SK-N-SH treated with all-trans-retinoic acid at 6 μM for 48 hours (cell line): Measurements from ENCODE around the gene IGFBP7.

Experiments
- ATAC-seq: fragments of 200-7000 bp; cut with Tn5 transposase; 3 replicates; pipeline ENCODE4 v1.9.1; 2020; ENCODE audit warnings: mild to moderate bottlenecking, moderate library complexity
- ARNTL ChIP-seq: fragments of 450-650 bp; formaldehyde crosslinking; IDR thresholded peaks from 2 replicates; pipeline ENCODE4 v1.5.0; 2020; ENCODE audit warnings: low read depth, mild to moderate bottlenecking, moderate library complexity, borderline replicate concordance
- BACH2 ChIP-seq: fragments of 250-450 bp; sonication (Bioruptor Pico); IDR thresholded peaks from 2 replicates; pipeline ENCODE4 v1.9.0; 2021; ENCODE audit warnings: mild to moderate bottlenecking, borderline replicate concordance
- CSDC2 ChIP-seq: fragments of 250-450 bp; sonication (Bioruptor Pico); IDR thresholded peaks from 2 replicates; pipeline ENCODE4 v1.5.0; 2020; ENCODE audit warnings: mild to moderate bottlenecking, moderate library complexity
- GLIS3 ChIP-seq: fragments of 250-450 bp; sonication (Bioruptor Pico); IDR thresholded peaks from 2 replicates; pipeline ENCODE4 v1.5.0; 2020; ENCODE audit warnings: mild to moderate bottlenecking, moderate library complexity
- OSR1 ChIP-seq: fragments of 250-450 bp; sonication (Bioruptor Pico); IDR thresholded peaks from 2 replicates; pipeline ENCODE4 v1.8.0; 2022; ENCODE audit warnings: moderate library complexity, mild to moderate bottlenecking, inconsistent platforms
- PPARA ChIP-seq: fragments of 250-450 bp; sonication (Bioruptor Pico); IDR thresholded peaks from 2 replicates; pipeline ENCODE4 v1.5.0; 2020; ENCODE audit warnings: mild to moderate bottlenecking, borderline replicate concordance
- RARB ChIP-seq: fragments of 250-450 bp; sonication (Bioruptor Pico); IDR thresholded peaks from 2 replicates; pipeline ENCODE4 v1.8.0; 2021; ENCODE audit warnings: mild to moderate bottlenecking, moderate library complexity
- SNAI2 ChIP-seq: fragments of 250-450 bp; sonication (Bioruptor Pico); IDR thresholded peaks from 2 replicates; pipeline ENCODE4 v1.5.0; 2020; ENCODE audit warnings: mild to moderate bottlenecking, moderate library complexity
- ZFP3 ChIP-seq: fragments of 250-450 bp; sonication (Bioruptor Pico); IDR thresholded peaks from 2 replicates; pipeline ENCODE4 v1.5.0; 2020; ENCODE audit warnings: mild to moderate bottlenecking, moderate library complexity
- ZFP30 ChIP-seq: fragments of 450-650 bp; formaldehyde crosslinking; IDR thresholded peaks from 2 replicates; pipeline ENCODE4 v1.5.0; 2022; ENCODE audit warnings: mild to moderate bottlenecking, moderate library complexity
- ZNF565 ChIP-seq: fragments of 450-650 bp; formaldehyde crosslinking; conservative IDR thresholded peaks from 2 replicates; pipeline ENCODE4 v1.5.0; 2020; ENCODE audit warnings: low read depth, mild to moderate bottlenecking, moderate library complexity
- ZNF70 ChIP-seq: fragments of 450-650 bp; formaldehyde crosslinking; IDR thresholded peaks from 2 replicates; pipeline ENCODE4 v1.5.0; 2020; ENCODE audit warnings: mild to moderate bottlenecking, moderate library complexity
- ZNF8 ChIP-seq: fragments of 450-650 bp; formaldehyde crosslinking; IDR thresholded peaks from 2 replicates; pipeline ENCODE4 v1.5.0; 2020; ENCODE audit warnings: mild to moderate bottlenecking, moderate library complexity
- TF ChIP-seq, protein P1 (sequence below): fragments of 250-450 bp; sonication (Bioruptor Pico); IDR thresholded peaks from 2 replicates; pipeline ENCODE4 v1.8.0; 2020; ENCODE audit warnings: mild to moderate bottlenecking, moderate library complexity, borderline replicate concordance
- TF ChIP-seq, protein P2 (sequence below): fragments of 250-450 bp; sonication (Bioruptor Pico); IDR thresholded peaks from 2 replicates; pipeline ENCODE4 v1.5.1; 2021; ENCODE audit warnings: mild to moderate bottlenecking, moderate library complexity
- TF ChIP-seq, protein P3 (sequence below): fragments of 250-450 bp; sonication (Bioruptor Pico); IDR thresholded peaks from 2 replicates; pipeline ENCODE4 v1.5.0; 2020; ENCODE audit warnings: mild to moderate bottlenecking, moderate library complexity
- TF ChIP-seq, protein P4 (sequence below): fragments of 250-450 bp; sonication (Bioruptor Pico); IDR thresholded peaks from 2 replicates; pipeline ENCODE4 v1.8.0; 2021; ENCODE audit warnings: low read depth, mild to moderate bottlenecking, moderate library complexity, borderline replicate concordance
- TF ChIP-seq, protein P5 (sequence below): fragments of 250-450 bp; sonication (Bioruptor Pico); IDR thresholded peaks from 2 replicates; pipeline ENCODE4 v1.5.1; 2020; ENCODE audit warnings: low read depth, mild to moderate bottlenecking, moderate library complexity

IGFBP7 gene, protein sequence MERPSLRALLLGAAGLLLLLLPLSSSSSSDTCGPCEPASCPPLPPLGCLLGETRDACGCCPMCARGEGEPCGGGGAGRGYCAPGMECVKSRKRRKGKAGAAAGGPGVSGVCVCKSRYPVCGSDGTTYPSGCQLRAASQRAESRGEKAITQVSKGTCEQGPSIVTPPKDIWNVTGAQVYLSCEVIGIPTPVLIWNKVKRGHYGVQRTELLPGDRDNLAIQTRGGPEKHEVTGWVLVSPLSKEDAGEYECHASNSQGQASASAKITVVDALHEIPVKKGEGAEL

DNA sequence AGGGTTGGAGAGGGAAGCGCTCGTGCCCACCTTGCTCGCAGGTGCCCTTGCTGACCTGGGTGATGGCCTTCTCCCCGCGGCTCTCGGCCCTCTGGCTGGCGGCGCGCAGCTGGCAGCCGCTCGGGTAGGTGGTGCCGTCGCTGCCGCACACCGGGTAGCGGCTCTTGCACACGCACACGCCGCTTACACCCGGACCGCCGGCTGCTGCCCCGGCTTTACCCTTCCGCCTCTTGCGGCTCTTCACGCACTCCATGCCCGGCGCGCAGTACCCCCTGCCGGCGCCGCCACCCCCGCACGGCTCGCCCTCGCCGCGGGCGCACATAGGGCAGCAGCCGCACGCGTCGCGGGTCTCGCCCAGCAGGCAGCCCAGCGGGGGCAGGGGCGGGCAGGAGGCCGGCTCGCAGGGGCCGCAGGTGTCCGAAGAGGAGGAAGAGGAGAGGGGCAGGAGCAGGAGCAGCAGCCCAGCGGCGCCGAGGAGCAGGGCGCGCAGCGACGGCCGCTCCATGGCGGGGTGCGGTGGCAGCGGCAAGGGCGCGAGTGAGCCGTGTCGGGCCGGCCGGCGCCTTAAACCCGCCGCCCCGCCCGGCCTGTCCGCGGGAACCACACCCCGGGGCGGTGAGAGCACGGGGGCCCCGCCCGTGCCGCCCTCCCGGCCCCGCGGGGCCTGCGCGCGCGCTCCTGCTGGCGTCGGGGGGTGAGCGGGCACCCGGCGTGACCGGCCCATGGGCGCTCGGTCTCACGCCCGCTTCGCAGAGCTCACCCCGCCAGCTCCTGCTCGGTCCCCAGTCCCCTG is at the start of gene IGFBP7:
IGFBP7 (minus strand) TSS at position 539 of the 793 bp plus-strand sequence; CDS start at position 505, 34 bp downstream.
- TF ChIP-seq ZFP30 (CRISPR knock-in tag) (no peak), ARNTL (CRISPR knock-in tag) (no peak), ZNF8 (CRISPR knock-in tag) (no peak), PPARA (no peak), OSR1 (CRISPR knock-in tag) (no peak)
- TF ChIP-seq, all 23 proteins: peak for 0
- ATAC-seq = no peak

DNA sequence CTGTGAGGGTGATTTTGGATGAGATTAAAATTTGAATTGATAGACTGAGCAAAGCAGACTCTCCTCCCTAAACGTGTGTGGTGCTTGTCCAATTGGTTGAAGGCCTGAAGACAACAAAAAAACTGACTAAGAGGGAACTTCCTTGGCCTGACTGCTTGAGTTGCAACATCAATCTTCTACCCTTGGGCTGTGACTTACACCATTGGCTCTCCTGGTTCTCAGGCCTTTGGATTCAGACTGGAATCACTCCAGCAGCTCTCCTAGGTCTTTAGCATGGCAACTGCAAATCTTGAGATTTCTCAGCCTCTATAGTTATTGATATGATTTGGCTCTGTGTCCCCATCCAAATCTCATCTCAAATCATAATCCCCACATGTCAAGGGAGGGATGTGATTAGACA is 49.7 kb upstream of the IGFBP7 start:
- no peak for TF ChIP-seq ZFP3 (CRISPR knock-in tag)
- TF ChIP-seq, protein P1, sequence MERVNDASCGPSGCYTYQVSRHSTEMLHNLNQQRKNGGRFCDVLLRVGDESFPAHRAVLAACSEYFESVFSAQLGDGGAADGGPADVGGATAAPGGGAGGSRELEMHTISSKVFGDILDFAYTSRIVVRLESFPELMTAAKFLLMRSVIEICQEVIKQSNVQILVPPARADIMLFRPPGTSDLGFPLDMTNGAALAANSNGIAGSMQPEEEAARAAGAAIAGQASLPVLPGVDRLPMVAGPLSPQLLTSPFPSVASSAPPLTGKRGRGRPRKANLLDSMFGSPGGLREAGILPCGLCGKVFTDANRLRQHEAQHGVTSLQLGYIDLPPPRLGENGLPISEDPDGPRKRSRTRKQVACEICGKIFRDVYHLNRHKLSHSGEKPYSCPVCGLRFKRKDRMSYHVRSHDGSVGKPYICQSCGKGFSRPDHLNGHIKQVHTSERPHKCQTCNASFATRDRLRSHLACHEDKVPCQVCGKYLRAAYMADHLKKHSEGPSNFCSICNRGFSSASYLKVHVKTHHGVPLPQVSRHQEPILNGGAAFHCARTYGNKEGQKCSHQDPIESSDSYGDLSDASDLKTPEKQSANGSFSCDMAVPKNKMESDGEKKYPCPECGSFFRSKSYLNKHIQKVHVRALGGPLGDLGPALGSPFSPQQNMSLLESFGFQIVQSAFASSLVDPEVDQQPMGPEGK (CRISPR knock-in tag) = no peak
- no peak for TF ChIP-seq ARNTL (CRISPR knock-in tag)
- no peak for TF ChIP-seq BACH2 (CRISPR knock-in tag)
- no peak for TF ChIP-seq ZNF565 (CRISPR knock-in tag)
- ATAC-seq = no peak

DNA sequence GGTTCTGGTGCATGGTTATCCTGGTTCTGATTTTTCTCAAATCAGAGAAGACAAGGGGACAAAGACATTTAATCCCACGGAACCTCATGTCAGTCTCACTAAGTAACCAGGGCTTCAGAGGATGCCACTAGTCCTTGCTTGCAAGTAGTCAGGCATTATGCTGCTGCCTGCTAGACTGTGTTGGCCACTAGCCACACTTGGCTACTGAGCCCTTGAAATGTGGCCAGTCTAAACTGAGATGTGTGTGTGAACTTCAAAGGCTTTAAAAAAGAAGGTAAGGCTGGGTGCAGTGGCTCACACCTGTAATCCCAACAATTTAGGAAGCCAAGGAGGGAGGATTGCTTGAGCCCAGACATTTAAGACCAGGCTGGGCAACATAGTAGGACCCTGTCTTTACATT is 48.6 kb upstream of the IGFBP7 start:
- no peak for TF ChIP-seq ZNF70
- TF ChIP-seq, protein P2, sequence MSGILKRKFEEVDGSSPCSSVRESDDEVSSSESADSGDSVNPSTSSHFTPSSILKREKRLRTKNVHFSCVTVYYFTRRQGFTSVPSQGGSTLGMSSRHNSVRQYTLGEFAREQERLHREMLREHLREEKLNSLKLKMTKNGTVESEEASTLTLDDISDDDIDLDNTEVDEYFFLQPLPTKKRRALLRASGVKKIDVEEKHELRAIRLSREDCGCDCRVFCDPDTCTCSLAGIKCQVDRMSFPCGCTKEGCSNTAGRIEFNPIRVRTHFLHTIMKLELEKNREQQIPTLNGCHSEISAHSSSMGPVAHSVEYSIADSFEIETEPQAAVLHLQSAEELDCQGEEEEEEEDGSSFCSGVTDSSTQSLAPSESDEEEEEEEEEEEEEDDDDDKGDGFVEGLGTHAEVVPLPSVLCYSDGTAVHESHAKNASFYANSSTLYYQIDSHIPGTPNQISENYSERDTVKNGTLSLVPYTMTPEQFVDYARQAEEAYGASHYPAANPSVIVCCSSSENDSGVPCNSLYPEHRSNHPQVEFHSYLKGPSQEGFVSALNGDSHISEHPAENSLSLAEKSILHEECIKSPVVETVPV (CRISPR knock-in tag) = no peak
- TF ChIP-seq, protein P3, sequence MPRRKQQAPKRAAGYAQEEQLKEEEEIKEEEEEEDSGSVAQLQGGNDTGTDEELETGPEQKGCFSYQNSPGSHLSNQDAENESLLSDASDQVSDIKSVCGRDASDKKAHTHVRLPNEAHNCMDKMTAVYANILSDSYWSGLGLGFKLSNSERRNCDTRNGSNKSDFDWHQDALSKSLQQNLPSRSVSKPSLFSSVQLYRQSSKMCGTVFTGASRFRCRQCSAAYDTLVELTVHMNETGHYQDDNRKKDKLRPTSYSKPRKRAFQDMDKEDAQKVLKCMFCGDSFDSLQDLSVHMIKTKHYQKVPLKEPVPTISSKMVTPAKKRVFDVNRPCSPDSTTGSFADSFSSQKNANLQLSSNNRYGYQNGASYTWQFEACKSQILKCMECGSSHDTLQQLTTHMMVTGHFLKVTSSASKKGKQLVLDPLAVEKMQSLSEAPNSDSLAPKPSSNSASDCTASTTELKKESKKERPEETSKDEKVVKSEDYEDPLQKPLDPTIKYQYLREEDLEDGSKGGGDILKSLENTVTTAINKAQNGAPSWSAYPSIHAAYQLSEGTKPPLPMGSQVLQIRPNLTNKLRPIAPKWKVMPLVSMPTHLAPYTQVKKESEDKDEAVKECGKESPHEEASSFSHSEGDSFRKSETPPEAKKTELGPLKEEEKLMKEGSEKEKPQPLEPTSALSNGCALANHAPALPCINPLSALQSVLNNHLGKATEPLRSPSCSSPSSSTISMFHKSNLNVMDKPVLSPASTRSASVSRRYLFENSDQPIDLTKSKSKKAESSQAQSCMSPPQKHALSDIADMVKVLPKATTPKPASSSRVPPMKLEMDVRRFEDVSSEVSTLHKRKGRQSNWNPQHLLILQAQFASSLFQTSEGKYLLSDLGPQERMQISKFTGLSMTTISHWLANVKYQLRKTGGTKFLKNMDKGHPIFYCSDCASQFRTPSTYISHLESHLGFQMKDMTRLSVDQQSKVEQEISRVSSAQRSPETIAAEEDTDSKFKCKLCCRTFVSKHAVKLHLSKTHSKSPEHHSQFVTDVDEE = no peak
- no peak for TF ChIP-seq PPARA
- TF ChIP-seq, protein P4, sequence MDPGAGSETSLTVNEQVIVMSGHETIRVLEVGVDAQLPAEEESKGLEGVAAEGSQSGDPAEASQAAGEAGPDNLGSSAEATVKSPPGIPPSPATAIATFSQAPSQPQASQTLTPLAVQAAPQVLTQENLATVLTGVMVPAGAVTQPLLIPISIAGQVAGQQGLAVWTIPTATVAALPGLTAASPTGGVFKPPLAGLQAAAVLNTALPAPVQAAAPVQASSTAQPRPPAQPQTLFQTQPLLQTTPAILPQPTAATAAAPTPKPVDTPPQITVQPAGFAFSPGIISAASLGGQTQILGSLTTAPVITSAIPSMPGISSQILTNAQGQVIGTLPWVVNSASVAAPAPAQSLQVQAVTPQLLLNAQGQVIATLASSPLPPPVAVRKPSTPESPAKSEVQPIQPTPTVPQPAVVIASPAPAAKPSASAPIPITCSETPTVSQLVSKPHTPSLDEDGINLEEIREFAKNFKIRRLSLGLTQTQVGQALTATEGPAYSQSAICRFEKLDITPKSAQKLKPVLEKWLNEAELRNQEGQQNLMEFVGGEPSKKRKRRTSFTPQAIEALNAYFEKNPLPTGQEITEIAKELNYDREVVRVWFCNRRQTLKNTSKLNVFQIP (CRISPR knock-in tag) = no peak
- no peak for TF ChIP-seq RARB
- TF ChIP-seq CSDC2 (CRISPR knock-in tag) = no peak
- no peak for ATAC-seq

DNA sequence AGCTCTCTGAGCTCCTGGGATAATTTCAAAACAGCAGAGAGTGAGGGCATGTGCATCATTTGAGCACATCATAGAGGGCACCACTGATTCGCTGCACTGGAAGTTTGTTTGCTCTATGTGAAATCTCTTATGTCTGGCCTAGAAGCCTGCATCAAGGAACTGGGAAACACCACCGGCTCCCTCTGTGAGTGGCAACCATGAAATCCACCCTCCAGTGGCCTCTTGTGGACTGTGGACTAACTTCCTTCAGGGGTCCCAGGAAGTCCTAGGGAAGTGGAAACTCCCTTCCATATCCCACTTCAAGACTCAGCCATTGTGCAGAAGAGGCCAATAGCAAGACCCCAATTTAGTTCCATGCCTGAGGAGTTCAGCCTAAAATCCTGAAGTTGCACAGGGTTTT is 48.0 kb upstream of the IGFBP7 start:
- TF ChIP-seq ZFP3 (CRISPR knock-in tag) = no peak
- no peak for TF ChIP-seq RARB
- TF ChIP-seq ZFP30 (CRISPR knock-in tag) = no peak
- TF ChIP-seq, protein P5, sequence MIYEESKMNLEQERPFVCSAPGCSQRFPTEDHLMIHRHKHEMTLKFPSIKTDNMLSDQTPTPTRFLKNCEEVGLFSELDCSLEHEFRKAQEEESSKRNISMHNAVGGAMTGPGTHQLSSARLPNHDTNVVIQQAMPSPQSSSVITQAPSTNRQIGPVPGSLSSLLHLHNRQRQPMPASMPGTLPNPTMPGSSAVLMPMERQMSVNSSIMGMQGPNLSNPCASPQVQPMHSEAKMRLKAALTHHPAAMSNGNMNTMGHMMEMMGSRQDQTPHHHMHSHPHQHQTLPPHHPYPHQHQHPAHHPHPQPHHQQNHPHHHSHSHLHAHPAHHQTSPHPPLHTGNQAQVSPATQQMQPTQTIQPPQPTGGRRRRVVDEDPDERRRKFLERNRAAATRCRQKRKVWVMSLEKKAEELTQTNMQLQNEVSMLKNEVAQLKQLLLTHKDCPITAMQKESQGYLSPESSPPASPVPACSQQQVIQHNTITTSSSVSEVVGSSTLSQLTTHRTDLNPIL (CRISPR knock-in tag) = no peak
- TF ChIP-seq ZNF8 (CRISPR knock-in tag) = no peak
- TF ChIP-seq SNAI2 = no peak
- TF ChIP-seq PPARA = no peak
- TF ChIP-seq GLIS3 = no peak
- no peak for TF ChIP-seq ZNF70
- no peak for TF ChIP-seq OSR1 (CRISPR knock-in tag)
- peak; percentile 49; the same call in 2 of the 3 replicates for ATAC-seq
